GM19043 (cell line): Measurements from ENCODE around the gene MTHFD1L.
"Not testable (repeated sequence)": the region's sequence is repeated elsewhere in the genome, so short reads cannot be mapped to it uniquely, and the experiment has no call there.

Experiments used
- ATAC-seq: cut with Tn5 transposase; IDR thresholded peaks from one replicate; pipeline ENCODE4 v1.9.1; 2021; ENCODE audit warnings: low read depth; ENCODE audit not compliant: unreplicated experiment

The MTHFD1L gene

DNA sequence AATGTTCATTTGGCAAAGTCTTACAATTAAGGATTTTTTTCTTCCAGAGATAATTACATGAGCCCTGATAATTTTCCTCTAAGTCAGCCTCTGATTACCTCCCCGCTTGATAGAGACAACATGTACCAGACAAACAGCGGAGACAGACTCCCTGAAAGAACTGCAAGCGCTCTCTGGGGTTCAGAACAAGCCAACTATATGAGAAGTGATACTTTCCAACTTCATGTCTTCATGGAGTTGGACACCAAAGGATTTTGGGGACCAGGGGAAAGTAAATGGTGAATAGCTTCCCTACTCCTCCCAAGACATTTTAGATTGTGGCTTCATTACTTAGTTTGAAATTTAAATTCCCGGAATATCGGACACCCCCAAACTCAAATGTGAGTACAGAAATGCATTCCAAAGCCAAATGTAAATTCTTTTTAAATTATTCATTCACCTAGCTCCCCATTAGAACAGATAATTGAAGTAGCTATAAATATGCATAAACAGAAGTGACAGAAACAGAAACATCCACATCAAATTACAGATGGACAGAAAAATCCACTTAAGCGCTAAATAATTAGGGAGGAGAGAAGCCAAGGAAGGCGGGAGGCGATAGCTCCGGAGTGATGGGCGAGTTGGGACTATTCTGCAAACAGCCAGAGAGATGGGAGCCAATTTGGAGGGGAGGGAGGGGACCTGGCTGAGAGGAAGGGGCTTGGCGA, 244.5 kb downstream of the MTHFD1L start:
- ATAC-seq: no peak

DNA sequence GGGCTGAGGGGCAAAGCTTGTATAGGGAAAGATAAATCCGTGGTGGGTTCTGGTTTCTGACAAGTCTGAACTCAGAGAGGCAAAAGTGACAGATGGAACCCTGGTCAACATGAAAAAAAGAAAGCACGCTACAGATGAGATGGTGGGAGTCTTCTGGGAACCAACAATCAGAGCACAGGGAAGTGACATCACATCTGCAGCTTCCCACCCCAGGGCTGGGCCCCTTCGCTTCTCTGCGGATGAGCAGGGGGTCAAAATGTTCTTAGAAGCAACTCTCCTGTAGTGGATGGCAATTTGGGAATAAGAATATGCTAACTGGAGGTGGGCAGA, 245.0 kb downstream of the MTHFD1L start:
- ATAC-seq: no peak

DNA sequence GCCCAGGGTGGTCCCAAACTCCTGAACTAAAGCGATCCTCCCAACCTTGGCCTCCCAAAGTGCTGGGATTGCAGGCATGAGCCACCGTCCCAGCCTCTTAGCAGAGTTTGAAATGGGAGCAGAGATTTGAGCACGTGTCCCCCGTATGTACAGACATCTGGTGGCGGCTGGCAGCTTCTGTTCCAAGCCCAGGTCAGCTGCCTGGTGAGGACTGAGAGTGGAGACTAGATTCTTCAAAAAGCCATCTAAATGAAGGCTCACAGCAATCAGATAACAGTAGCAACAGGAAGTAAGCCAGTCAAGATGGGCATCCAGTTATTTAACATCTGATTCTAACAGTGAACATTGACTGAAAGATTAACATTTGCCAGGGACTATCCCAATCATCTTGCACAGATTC, 246.2 kb downstream of the MTHFD1L start:
- ATAC-seq: no peak

DNA sequence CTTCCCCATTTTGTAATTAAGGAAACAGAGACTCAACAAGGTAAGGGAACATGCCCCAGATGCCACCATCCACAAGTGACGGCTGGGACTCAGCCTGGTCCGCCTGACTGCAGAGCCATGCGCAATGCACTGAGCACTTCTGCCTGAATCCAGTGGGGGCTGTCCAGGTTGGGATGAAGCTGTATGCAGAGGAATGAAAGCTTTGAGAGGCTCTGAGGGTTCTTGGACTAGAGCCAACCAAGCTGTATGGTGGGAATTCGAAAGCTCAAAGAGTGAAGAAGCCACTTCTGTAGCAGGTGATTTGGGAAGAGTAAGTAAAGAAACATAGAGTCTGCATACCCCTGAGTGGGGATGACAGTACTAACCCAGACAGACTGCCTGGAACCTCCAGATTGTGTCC, 246.6 kb downstream of the MTHFD1L start:
- no peak for ATAC-seq

DNA sequence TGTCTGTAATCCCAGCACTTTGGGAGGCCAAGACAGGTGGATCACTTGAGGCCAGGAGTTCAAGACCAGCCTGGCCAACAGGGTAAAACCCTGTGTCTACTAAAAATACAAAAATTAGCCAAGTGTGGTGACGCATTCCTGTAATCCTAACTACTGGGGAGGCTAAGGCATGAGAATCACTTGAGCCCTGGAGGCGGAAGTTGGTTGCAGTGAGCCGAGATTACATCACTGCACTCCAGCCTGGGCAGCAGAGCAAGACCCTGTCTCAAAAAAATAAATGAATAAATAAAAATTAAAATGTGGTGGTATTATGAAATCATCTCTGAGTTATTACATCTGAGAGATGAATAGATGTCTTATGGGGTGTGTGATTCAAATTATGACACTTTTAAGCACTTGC, 247.4 kb downstream of the MTHFD1L start:
- not testable (repeated sequence) for ATAC-seq

DNA sequence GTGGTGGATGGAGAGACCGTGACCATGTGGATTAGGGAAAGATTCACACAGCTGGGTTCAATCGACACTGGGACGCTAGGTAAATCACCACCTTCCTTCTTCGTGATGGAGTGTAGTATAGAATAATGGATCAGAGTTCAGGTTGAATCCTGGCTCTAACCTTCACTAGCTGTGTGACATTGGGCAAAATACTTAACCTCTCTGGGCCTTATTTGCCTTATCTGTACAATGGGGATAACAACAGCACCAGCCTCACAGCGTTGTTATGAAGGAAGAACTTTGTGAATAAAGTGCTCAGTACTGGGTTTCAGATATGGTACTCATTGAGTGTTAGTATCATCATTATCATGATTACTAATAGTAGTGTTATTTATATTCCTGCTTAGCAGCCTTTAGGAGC, 248.1 kb downstream of the MTHFD1L start:
- no peak for ATAC-seq

DNA sequence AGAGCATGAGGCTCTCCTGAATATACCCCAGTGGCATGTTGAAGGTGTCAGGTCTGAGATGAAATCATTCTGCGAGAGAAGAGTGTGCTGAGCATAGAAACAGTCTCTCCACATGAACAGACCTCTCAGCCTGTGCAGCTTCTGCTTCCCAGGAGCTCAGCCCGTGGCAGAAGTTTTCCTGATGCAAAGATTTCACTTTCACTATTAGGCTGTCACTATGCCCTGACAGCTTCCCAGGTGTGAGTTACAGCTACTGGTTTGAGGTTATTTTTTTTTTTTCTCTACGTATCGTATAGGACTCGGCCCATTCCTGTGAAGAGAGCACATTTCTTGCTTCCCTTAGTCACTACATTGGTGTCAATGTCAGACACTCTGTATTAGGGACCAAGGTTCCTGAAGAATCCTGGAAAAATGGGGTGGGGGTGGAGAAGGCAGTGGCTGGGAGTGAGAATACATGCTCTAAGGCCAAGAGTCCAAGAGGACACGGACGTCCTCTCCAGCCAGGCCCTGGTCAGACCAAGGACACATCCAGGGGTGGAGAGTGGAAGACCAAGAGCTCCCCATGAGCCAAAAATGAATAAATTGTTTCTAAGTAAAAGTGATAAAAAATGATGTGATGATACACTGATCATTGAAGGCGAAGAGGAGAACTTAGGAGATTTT, 253.1 kb downstream of the MTHFD1L start:
- no peak for ATAC-seq

DNA sequence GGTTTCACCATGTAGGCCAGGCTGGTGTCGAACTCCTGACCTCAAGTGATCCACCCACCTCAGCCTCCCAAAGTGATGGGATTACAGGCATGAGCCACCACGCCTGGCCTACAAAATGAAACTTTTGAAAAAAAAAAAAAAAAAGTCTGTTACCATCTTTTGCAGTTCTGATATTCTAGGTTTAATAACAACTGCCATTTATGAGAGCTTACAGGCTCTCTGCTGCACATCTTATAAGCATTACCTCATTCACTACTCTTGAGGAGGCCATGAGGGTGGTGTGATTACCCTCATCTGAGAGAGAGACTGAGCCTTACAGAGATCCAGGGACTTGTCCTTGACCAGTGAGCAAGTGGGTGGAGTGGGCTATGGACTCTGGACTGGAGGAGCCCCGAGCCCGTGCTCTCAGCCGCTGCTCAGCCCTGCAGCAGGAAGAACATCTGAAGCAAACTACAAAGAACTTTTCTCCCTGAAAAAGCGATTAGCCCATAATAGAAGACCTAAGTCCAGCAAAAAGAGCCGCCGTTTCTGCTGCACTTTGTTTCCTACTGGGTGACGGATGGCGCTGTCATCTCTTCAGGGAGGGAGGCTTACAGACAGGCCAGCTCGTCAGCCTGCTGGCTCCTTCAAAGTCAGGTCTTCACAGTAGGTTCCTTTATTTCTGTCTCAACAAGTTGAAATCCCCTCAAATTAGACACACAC, 254.5 kb downstream of the MTHFD1L start:
- ATAC-seq: no peak

DNA sequence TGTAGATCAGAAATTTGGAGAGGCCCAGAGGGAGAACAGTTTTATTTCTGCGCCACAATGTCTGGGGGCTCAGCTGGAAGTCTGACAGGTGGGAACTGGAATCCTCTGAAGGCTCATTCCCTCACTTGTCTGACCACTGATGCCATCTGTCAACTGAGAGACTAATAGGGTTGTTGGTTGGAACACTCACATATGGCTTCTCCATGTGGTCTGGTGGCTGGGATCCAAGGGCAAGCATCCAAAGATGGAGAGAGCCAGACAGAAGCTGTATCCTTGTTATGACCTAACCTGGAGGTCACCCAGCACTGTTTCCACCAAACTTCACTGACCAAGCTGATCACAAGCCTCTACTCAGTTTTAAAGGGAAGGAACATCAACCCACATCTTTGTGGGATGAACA, 256.4 kb downstream of the MTHFD1L start:
- ATAC-seq: no peak

DNA sequence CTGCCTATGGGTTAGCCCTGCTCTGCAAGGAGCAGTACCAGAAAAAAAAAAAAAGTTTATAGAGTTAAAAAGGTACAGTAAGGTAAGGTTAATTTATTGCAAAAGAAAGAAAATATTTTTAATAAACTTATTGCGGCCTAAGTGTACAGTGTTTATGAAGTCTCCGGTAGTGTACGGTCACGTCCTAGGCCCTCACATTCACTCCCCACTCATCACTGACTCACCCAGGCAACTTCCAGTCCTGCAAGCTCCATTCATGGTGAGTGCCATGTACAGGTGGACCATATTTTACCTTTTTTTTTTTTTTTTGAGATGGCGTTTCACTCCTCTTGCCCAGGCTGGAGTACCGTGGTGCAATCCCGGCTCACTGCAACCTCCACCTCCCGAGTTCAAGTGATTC, 258.1 kb downstream of the MTHFD1L start:
- ATAC-seq: not testable (repeated sequence)

DNA sequence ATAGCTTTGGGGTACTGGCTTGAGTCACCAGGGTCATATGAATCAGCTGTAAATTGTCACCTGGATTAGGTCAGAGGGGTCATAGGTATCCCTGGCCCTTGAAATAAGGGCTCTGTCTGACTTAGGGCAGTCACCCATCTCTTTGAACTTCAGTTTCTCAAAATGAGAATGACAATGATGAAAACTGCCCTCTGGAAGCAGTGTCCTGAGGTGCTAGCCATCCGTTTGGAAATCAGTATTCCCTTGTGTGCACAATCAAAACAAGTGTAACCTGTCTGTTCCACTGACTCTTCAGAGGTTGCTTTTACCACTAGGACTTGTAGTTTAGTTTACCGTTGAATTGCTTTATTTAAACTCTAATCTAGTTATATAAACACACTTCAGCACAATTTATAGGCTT, 259.7 kb downstream of the MTHFD1L start:
- ATAC-seq: not testable (repeated sequence)

DNA sequence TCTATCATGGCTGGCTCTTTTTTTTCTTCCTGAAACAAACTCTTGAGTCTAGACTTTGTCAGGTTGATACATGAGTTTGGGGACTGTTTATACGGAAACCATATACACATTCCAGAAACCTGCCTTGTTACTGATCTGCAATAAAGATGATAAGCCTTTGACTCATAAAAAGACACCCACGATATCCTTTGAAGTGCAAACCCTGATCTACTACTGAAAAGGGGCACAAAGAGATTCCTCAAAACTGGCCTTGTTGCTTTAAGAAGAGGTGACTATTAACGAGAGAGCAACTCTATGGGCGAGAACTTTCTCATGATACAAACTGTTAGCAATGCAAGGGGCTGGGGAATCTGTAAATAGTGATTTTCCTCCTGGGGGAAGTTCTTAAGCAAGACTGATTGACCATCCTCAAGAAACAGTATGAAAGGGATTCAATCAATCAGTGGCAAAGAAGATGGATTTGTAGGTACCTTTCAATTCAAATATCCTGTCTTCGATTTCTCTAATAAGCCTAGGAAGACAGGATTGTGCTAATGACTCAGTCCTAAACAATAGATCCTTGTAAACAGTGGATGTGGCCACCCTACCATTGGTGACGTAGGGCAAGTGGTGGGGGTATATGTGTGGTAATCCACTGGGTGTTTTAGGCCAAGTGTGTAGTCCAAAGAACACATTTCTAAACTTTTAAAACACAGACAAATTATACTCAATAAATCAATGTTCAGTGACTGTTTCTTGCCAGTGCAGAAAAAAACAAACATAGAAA, 260.3 kb downstream of the MTHFD1L start:
- ATAC-seq: not testable (repeated sequence)

DNA sequence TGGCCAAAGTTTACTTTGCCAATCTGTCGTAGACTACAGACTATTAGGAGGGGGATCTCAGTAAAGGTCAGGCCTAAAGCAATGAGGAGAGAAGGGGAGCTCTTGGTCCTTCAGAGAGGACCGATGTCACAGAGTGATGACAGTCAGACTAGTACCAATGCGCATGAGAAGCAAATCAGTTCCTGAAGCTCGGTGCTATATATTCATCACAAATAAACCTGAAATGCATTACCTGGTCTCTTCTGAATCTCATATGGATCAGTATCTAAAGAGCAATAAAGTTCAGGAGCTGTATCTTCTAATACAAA, 260.9 kb downstream of the MTHFD1L start:
- ATAC-seq: not testable (repeated sequence)

DNA sequence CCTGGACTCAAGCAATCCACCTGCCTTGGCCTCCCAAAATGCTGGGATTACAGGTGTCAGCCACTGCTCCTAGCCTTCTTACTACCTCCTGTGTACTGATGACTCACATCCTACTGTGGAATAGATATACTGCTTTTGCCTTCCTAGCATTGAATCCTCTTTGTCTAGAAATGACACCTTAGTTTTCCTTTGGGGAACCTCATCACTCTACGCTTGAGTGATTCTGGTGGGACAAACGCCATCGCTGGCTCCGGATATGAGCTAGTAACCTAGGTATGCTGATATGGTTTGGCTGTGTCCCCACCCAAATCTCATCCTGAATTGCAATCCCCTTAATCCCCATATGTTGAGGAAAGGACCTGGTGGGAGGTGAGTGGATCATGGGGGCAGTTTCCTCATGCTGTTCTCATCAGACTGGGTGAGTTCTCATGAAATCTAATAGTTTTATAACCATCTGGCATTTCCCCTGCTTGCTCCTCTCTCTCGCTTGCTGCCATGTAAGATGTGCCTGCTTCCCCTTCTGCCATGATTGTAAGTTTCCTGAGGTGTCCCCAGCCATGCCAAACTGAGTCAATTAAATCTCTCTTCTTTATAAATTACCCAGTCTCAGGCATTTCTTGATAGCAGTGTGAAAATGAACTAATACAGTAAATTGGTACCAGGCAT, 261.8 kb downstream of the MTHFD1L start:
- ATAC-seq: not testable (repeated sequence)

DNA sequence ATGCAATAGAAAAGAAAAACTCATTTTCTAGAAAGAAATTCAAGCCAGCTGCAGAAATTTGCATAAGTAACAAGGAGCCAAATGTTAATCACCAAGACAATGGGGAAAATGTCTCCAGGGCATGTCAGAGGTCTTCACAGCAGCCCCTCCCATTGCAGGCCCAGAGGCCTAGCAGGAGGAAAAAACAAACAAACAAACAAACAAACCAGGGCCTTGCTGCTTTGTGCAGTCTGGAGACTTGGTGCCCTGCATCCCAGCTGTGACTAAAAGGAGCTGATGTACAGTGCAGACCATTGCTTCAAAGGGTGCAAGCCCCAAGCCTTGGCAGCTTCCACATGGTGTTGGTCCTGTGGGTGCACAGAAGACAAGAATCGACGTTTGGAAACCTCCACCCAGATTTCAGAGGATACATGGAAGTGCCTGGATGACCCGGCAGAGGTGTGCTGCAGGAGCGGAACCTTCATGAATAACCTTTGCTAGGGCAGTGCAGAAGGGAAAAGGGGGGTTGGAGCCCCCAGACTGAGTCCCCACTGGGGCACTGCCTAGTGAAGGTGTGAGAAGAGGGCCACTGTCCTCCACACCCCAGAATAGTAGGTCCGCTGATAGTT, 263.4 kb downstream of the MTHFD1L start:
- no peak for ATAC-seq

DNA sequence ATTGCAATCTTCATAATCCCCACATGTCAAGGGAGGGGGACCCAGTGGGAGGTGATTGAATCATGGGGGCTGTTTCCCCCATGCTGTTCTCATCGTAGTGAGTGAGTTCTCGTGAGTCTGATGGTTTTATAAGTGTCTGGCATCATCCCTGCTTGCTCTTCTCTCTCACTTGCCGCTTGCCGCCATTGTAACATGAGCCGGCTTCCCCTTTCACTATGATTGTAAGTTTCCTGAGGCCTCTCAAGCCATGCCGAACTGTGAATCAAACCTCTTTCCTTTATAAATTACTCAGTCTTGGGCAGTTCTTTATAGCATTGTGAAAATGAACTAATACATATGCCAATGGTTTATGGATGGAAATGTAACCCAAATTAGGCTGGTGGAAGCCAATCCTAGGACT, 264.8 kb downstream of the MTHFD1L start:
- no peak for ATAC-seq

DNA sequence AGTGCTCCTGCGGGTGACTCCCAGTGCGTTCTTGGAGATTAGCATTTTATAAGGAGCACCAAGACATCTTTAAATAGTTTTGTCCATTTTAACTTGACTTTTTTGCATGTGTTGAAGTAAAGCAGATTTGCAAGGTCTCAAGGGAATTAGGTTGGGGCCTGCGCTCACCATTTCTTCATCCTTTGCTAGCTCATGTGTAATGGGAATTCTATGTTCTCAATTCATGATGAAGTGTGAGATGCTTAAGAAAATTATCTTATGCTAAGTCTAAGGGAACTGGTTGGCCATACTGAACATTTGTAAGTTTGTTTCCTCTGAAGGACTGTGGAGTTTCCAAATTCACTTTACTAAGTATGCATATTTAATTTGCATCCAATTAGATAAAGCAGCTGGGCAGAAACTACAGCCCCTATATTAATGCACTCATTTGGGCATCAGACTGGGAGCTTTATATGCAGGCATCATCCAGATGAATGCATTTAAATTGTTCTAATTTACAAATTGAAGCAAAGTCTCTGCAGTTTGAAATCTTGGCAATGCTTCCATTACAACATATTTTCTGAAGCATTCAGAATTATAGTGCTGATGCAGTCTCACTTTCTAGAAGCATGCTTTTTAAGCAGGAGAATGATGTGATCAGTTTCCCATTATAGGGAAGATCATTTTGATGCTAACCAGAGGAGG, 266.0 kb downstream of the MTHFD1L start:
- no peak for ATAC-seq

DNA sequence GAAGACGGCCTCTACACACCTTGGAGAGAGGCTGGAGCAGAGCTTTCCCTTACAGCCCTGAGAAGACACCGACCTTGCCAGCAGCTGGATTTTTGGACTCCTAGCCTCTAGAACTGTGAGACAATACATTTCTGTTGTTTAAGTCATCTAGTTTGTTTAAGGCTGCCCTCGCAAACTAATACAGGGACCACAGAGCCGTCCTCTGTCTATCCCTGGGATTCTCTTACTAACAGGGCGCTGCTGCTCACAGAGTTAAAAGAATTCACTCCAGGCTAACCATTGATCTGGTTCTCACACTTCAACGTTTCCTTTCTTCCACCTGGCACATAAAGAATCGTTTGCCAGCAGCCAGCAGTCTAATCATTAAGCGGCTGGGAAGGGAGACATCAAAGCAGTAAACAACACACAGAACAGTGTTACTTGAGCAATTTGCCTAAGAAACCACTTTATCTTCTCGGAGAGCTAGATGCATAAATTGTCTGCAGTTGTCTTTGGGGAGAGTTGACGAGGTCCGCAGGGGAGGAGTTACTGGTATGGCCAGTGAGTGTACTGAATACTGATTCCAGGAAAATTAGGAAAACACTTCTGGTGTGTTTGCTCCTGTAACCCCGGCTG, 270.7 kb downstream of the MTHFD1L start:
- no peak for ATAC-seq

DNA sequence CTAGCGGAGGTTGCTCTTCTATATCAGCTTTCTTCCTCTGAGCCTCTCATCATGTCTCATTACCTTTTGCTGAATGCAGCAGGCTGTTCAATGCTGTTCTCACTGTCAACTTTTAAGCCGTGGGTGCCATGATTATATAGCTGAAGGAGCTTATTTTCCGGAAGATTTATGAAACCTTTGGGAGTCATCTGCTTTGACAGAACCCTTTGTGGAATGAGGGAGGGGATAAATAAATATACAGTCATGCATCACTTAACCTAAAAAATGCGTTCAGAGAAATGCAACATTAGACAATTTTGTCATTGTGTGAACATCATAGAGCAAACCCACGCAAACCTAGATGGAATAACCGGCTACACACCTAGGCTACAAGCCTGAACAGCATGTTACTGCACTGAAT, 272.0 kb downstream of the MTHFD1L start:
- no peak for ATAC-seq
